Esophagus muscularis mucosa (tissue), 4 donors: ENCODE measurements around the gene ZBTB32. TPM values are rescaled to one million over a fixed set of nuclear protein-coding genes. Genes with fewer than 3 reads are reported as not detected.

ENCODE experiments used
- DNase-seq: peaks from one replicate; pipeline ENCODE4 v3.0.0-alpha.2; 2017; ENCODE audit errors: extremely low spot score
- H3K27ac ChIP-seq, 4 donors: fragments of 200-600 bp; sonication (generic); replicated peaks in 1 of 4; 1 replicate in 3 of 4; 2 replicates in 1 of 4; pipeline ENCODE4 v1.5.1; 2016 to 2019; ENCODE audit warnings: mild to moderate bottlenecking in 1 of 4
- H3K27me3 ChIP-seq, 4 donors: fragments of 200-600 bp; sonication (generic); one replicate each; pipeline versions ENCODE4 v1.5.1 to v1.6.0; 2016 to 2019
- H3K36me3 ChIP-seq, 4 donors: fragments of 200-600 bp; sonication (generic); one replicate each; pipeline ENCODE4 v1.5.1; 2016 to 2019
- H3K4me1 ChIP-seq, 4 donors: fragments of 200-600 bp; sonication (generic); one replicate each; pipeline ENCODE4 v1.5.1; 2016 to 2019
- H3K4me3 ChIP-seq, 4 donors: fragments of 200-600 bp; sonication (generic); 1 replicate in 2 of 4; 2 replicates in 2 of 4; pipeline ENCODE4 v1.5.1; 2016 to 2019; ENCODE audit warnings: mild to moderate bottlenecking in 4 of 4, moderate library complexity in 1 of 4
- H3K9me3 ChIP-seq, 4 donors: fragments of 200-600 bp; sonication (generic); 1 replicate in 3 of 4; 2 replicates in 1 of 4; pipeline ENCODE4 v1.5.1; 2016 to 2019
- CTCF ChIP-seq, 3 experiments: fragments of 200-600 bp in 2 of 3; fragments of 450-650 bp in 1 of 3; sonication (generic) in 2 of 3; IDR thresholded peaks; one replicate each; pipeline ENCODE4 v1.5.1; 2017 to 2019; ENCODE audit warnings: antibody characterized with exemption in 3 of 3, mild to moderate bottlenecking in 2 of 3, moderate library complexity in 1 of 3
- EP300 ChIP-seq: sonication (generic); formaldehyde crosslinking; IDR thresholded peaks from one replicate; pipeline ENCODE4 v1.6.1; 2017; ENCODE audit warnings: antibody characterized with exemption
- POLR2A ChIP-seq: fragments of 450-650 bp; IDR thresholded peaks from one replicate; pipeline ENCODE4 v1.6.1; 2017; ENCODE audit warnings: antibody characterized with exemption, moderate library complexity, mild to moderate bottlenecking, low read depth
- POLR2AphosphoS5 ChIP-seq, 2 donors: sonication (generic); formaldehyde crosslinking; IDR thresholded peaks; one replicate each; pipeline ENCODE4 v1.6.1; 2017; ENCODE audit warnings: antibody characterized with exemption in 2 of 2
- WGBS: methylation state at CpG from one replicate; pipeline ENCODE4 v1.1.5; 2018; 5-methylcytosine and 5-hydroxymethylcytosine counted together
- intact Hi-C: fragments of 100-400 bp; cut with DNase I; formaldehyde crosslinking; loops from one replicate; pipeline ENCODE4 v1.15.1; 2023
- total RNA-seq, 4 donors: library from RNA; depleted of rRNA; stranded (reverse); fragments of >200 nt; gene quantifications; one replicate each; pipeline versions ENCODE4 v1.1.0 to v1.2.1, GENCODE V29; 2016

The ZBTB32 gene
- total RNA-seq, 4 donors from 2014 or later = not detected

DNA sequence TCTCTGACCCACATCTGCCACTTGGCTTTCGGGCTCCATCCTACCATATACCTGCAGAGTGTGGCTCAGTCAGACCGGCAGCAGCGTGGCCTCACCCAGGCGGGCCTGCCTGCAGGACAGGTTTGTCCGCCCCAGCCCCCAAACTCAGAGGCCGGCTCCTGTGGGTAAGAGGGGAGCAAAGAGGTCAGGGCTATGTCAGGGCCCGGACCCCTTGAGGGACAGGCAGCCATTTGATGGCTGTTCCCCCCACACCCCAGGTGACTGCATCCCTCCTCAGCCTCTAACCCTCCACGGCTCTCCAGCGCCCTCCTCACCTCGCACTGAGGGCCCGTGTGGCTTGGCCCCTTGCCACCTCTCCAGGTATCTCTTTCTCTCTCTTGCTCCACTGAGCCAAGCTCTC is 12.3 kb upstream of the ZBTB32 start:
- WGBS = 76% methylated on average over 11 of the region's 11 CpGs
- DNase-seq = no peak
- Histone ChIP-seq H3K9me3 (no peaks in the 10 kb centered on the region), H3K27ac (no peak overlapping the region), H3K36me3 (no peaks in the 10 kb centered on the region), H3K4me1 (no peaks in the 10 kb centered on the region), H3K27me3 (peaks cover 0 to 10% (median 0%) of the 10 kb centered on the region in 4 donors), H3K4me3 (no peak overlapping the region)
- no peak for TF ChIP-seq EP300
- TF ChIP-seq CTCF (IDR thresholded peaks at IDR 0.05) = no peak
- no peak for TF ChIP-seq POLR2AphosphoS5 (IDR thresholded peaks at IDR 0.05)
- no peak for TF ChIP-seq POLR2A
- intact Hi-C loops = loop anchor here (5.0 kb wide), 2 partner anchors 130 to 240 kb away; no protein-coding TSS in a partner anchor

GRCh38 chr19:35693422-35693821 is 10.9 kb upstream of the ZBTB32 start:
- DNase-seq = no peak
- Histone ChIP-seq H3K27ac (no peak overlapping the region), H3K36me3 (no peaks in the 10 kb centered on the region), H3K4me3 (no peak overlapping the region), H3K4me1 (no peaks in the 10 kb centered on the region), H3K9me3 (no peaks in the 10 kb centered on the region), H3K27me3 (peaks cover 0 to 6% (median 0%) of the 10 kb centered on the region in 4 donors)
- TF ChIP-seq POLR2AphosphoS5 (IDR thresholded peaks at IDR 0.05) (no peak), POLR2A (no peak), CTCF (IDR thresholded peaks at IDR 0.05) (no peak), EP300 (no peak)
- intact Hi-C loops = loop anchor here (5.0 kb wide), 2 partner anchors 129 to 239 kb away; no protein-coding TSS in a partner anchor
- WGBS = 12% methylated on average over 8 of the region's 8 CpGs

DNA sequence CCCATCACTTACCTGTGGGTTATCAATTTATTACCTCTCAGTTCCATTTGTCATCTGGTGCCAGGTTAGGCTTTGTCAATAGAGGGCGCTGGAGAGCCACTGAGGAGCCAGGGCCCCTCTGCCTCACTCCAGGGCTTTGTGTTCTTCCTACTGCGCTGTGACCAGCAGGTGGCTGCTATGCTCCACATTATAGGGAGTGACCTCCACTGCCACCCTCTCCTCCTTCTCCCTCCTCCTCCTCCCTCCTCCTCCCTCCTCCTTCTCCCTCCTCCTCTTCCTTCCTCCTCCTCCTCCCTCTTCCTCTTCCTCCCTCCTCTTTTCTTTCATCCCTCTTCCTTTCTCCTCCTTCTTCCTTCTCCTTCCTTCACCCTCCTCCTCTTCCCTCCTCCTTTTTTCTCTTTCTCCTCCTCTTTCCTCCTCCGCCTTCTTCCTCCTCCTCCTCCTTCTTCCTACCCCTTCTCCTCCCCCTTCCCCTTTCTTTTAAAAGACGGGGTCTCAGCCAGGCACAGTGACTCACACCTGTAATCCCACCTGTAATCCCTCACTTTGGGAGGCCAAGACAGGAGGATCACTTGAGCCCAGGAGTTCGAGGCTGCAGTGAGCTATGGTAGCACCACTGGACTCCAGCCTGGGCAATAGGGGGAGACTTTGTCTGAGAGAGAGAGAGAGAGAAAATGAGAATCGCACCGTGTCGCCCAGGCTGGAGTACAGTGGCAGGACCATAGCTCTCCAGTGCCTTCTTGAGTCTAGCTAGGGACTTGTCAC is 10.3 kb upstream of the ZBTB32 start:
- intact Hi-C loops = loop anchor here (5.0 kb wide), 2 partner anchors 128 to 238 kb away; no protein-coding TSS in a partner anchor
- peaks cover 0 to 3% (median 0%) of the 10 kb centered on the region in 4 donors for H3K27me3 ChIP-seq

DNA sequence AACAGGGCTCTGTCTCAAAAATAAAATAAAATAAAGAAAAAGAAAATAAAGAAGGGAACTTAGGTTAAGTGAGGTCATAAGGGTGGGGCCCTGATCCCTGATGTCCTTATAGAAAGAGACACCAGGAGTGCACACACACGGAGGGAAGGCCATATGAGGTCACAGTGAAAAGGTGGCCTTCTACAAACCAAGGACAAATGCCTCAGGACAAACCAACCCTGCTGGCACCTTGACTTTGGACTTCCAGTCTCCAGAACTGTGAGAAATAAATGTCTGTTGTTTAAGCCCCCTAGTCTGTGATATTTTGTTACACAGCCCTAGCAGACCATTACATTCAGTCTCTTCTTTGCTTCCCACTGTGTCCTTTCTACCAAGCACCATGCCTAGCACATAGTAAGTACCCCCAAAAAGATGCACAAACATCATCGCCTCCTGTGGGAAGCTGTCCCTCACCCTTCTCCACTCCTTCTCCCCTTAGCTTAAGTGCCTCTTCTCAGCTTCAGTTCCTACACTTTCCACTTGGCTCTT is 8.4 kb upstream of the ZBTB32 start:
- Histone ChIP-seq H3K36me3 (no peaks in the 10 kb centered on the region), H3K4me1 (no peaks in the 10 kb centered on the region), H3K9me3 (no peaks in the 10 kb centered on the region), H3K4me3 (no peak overlapping the region), H3K27me3 (no peaks in the 10 kb centered on the region), H3K27ac (no peak overlapping the region)
- 78% methylated on average over 2 of the region's 2 CpGs for WGBS
- intact Hi-C loops = loop anchor here (1.0 kb wide), 1 partner anchor 20 kb away; no protein-coding TSS in a partner anchor
- no peak for DNase-seq
- TF ChIP-seq POLR2A (no peak), CTCF (IDR thresholded peaks at IDR 0.05) (no peak), POLR2AphosphoS5 (IDR thresholded peaks at IDR 0.05) (no peak)

More for the DNA sequence above, 10.3 kb upstream of the ZBTB32 start:
- Histone ChIP-seq H3K9me3 (no peaks in the 10 kb centered on the region), H3K27ac (no peak overlapping the region), H3K4me1 (no peaks in the 10 kb centered on the region), H3K36me3 (no peaks in the 10 kb centered on the region), H3K4me3 (no peak overlapping the region)
- DNase-seq = peak; percentile 95
- WGBS = 28% methylated on average over 8 of the region's 8 CpGs
- TF ChIP-seq EP300 = no peak
- peak; percentile 94 to 99 (median 99) for TF ChIP-seq CTCF (IDR thresholded peaks at IDR 0.05)
- TF ChIP-seq POLR2AphosphoS5 (IDR thresholded peaks at IDR 0.05) = peak; percentile 46 to 69
